ENCODE measurements around the gene ZBTB40.

Gene ZBTB40

DNA sequence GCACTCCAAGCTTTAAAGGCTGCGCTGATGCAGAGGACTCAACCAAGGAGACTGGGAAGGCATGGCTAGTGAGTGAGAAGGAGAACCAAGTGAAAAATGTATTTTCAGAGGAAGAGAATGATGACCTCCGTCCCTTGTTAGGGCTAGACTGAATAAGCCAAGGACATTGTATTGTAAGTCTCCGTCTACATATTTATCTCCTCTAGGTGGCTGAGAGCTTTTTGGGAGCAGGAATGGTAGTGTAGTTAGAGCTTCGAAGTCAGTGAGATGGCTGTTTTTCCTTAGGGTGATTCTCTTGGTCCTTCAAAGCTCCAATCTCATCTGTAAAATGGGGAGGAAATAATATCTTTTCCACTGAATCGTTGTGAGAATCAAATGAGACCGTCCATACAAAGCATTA lies 37.6 kb downstream of the ZBTB40 start:
- DNase-seq (ENCODE audit: extremely low read depth, low read depth) = no peak
- no peak overlapping the region for H3K4me3 ChIP-seq (replicated peaks; ENCODE audit: low read depth, low read length)
- TF ChIP-seq, protein P1, sequence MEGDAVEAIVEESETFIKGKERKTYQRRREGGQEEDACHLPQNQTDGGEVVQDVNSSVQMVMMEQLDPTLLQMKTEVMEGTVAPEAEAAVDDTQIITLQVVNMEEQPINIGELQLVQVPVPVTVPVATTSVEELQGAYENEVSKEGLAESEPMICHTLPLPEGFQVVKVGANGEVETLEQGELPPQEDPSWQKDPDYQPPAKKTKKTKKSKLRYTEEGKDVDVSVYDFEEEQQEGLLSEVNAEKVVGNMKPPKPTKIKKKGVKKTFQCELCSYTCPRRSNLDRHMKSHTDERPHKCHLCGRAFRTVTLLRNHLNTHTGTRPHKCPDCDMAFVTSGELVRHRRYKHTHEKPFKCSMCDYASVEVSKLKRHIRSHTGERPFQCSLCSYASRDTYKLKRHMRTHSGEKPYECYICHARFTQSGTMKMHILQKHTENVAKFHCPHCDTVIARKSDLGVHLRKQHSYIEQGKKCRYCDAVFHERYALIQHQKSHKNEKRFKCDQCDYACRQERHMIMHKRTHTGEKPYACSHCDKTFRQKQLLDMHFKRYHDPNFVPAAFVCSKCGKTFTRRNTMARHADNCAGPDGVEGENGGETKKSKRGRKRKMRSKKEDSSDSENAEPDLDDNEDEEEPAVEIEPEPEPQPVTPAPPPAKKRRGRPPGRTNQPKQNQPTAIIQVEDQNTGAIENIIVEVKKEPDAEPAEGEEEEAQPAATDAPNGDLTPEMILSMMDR (IDR thresholded peaks at IDR 0.05; ENCODE audit: low read depth, low read length, missing control alignments) = no peak

DNA sequence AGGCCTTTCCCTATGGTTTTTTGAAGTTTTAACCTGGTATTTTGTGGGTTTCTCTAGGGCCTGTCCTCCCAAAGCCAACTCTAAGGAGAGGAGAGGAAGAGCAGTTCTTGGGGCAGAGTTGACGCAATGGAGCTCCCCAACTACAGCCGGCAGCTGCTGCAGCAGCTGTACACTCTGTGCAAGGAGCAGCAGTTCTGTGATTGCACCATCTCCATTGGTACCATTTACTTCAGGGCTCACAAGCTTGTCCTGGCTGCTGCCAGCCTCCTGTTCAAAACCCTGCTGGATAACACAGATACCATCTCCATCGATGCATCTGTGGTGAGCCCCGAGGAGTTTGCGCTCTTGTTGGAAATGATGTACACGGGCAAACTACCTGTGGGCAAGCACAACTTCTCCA lies 38.2 kb downstream of the ZBTB40 start:
- DNase-seq (ENCODE audit: extremely low read depth, low read depth) = no peak
- H3K4me3 ChIP-seq (replicated peaks; ENCODE audit: low read depth, low read length) = no peak overlapping the region
- TF ChIP-seq, protein P1 (IDR thresholded peaks at IDR 0.05; ENCODE audit: low read depth, low read length, missing control alignments) = no peak

DNA sequence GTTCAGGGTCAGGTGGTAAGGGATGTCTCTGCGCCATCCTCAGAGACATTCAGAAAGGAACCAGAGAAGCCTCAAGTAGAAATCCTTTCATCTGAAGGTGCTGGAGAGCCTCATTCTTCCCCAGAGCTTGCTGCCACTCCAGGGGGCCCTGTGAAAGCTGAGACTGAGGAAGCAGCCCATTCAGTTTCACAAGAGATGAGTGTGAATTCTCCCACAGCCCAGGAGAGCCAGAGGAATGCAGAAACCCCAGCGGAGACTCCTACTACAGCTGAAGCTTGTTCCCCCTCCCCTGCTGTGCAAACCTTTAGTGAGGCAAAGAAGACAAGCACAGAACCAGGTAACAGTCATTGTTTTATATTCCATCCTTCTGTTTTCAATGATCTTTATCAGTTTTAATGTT lies 38.7 kb downstream of the ZBTB40 start:
- no peak for DNase-seq (ENCODE audit: extremely low read depth, low read depth)
- TF ChIP-seq, protein P1 (IDR thresholded peaks at IDR 0.05; ENCODE audit: low read depth, low read length, missing control alignments) = no peak
- H3K4me3 ChIP-seq (replicated peaks; ENCODE audit: low read depth, low read length) = no peak overlapping the region

DNA sequence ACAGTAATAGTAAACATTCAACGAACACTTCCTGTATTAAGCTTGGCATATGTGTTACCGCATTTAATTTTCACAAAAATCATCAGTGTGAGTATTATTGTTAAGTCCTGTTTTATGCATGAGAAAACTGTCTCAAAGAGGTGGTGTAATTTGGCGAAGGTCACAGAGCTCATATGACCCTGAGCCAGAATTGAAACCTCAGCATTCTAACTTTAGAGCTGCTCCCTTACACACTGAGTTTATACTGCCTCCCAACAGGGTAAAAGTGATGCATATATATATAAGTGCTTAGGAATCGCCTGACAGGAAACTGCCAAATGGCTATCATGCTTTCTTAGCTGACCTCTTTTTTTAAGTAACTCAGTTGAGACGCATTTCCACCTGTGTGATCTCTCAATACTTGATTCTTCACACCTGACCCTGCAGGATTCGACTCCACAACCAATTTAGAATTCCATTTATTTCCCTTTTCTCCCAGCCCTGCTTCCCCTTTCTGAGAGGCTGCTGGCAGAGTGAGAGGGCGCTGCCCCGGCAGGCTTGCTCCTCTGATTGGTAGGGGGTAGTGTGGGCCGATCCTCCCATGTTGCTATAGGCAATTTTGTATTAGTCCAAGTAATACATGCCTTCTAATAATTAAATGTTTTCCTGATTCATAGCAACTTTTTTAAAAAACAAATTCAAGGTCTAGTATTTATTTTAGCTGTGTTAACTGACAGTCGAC lies 40.5 kb downstream of the ZBTB40 start:
- no peak overlapping the region for H3K4me3 ChIP-seq (replicated peaks; ENCODE audit: low read depth, low read length)
- DNase-seq (ENCODE audit: extremely low read depth, low read depth) = no peak
- TF ChIP-seq, protein P1 (IDR thresholded peaks at IDR 0.05; ENCODE audit: low read depth, low read length, missing control alignments) = no peak

DNA sequence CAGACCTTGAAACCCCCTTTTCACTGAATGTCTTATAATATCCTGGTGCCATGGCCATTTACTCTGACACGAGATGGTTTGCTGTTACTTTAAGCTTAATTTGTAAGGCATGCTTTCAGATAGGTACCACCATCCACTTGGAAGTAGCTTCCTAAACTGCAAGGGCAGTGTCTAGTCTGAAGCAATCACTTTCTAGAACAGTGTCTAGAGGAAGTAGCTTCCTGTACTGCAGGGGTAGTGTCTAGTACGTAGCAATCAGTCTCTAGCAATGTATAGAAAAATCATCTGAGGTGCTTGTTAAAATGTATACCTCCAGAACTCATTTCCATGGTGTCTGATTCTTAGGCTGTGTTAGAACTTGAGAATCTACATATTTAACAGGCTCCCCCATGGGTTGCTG lies 42.5 kb downstream of the ZBTB40 start:
- H3K4me3 ChIP-seq (replicated peaks; ENCODE audit: low read depth, low read length) = no peak overlapping the region
- DNase-seq (ENCODE audit: extremely low read depth, low read depth) = no peak
- TF ChIP-seq, protein P1 (IDR thresholded peaks at IDR 0.05; ENCODE audit: low read depth, low read length, missing control alignments) = no peak

DNA sequence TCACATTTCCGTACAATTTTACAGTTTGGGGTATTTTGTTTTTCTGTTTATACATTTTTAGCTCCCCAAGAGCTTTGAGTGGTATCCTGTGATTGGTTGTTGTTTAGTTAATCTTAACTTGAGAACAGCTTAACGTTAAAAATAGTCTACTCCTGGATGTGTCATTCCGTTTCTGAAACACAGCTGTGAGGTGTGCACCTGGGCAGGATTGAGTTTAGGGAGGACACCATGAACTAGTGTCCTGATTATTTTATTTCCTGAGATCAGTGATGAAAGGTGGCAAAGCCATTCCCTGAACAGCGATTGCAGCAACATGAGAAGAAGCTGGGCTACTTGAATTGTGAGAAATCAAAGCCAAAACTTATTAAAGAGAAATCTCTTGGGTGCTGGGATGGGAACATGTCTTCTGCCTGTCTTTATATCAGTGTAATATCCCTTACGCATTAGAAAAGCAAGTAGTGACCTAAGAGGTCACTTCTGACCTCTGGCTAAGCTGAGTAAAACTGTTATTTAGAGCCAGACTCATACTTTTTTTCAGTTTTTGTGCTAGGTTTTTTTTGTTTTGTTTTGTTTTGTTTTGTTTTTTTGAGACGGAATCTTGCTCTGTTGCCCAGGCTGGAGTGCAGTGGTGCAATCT lies 43.4 kb downstream of the ZBTB40 start:
- TF ChIP-seq, protein P1 (IDR thresholded peaks at IDR 0.05; ENCODE audit: low read depth, low read length, missing control alignments) = no peak
- no peak for DNase-seq (ENCODE audit: extremely low read depth, low read depth)

More for the DNA sequence above, 43.4 kb downstream of the ZBTB40 start:
- H3K4me3 ChIP-seq (replicated peaks; ENCODE audit: low read depth, low read length) = no peak overlapping the region
